ENCODE measurements around the gene SFMBT2.

Gene SFMBT2

GRCh38 chr10:7364474-7364873, 46.4 kb downstream of the SFMBT2 start:
- no peaks in the 10 kb centered on the region; the same call in 1 of the 2 replicates for H3K79me2 ChIP-seq (ENCODE audit: control insufficient read depth, low read length)
- no peaks in the 10 kb centered on the region for H3F3A ChIP-seq (ENCODE audit: control insufficient read depth, insufficient read depth)
- TF ChIP-seq EZH2phosphoT487 (IDR thresholded peaks at IDR 0.05; ENCODE audit: borderline replicate concordance, low read length) (no peak), CTCF (IDR thresholded peaks at IDR 0.05; ENCODE audit: low read depth, low read length, poor library complexity, severe bottlenecking) (no peak)
- H3K36me3 ChIP-seq (ENCODE audit: control insufficient read depth, low read length): peaks cover 82% of the 10 kb centered on the region
- no peak overlapping the region for H3K4me3 ChIP-seq (ENCODE audit: low read length)
- H3K4me1 ChIP-seq (ENCODE audit: control insufficient read depth, low read length): no peaks in the 10 kb centered on the region
- peaks cover 13% of the 10 kb centered on the region for H3K9me3 ChIP-seq (ENCODE audit: control insufficient read depth, insufficient read depth, low read length)
- H3K27ac ChIP-seq (ENCODE audit: low read depth, low read length): no peak overlapping the region
- H3K27me3 ChIP-seq (ENCODE audit: control insufficient read depth, low read length): no peaks in the 10 kb centered on the region
- no peaks in the 10 kb centered on the region for H3K9me2 ChIP-seq (replicated peaks; ENCODE audit: control insufficient read depth, low read length)
- no peaks in the 10 kb centered on the region for H4K20me1 ChIP-seq (ENCODE audit: control insufficient read depth, insufficient read depth, low read depth, low read length)
- no peak overlapping the region for H3K4me2 ChIP-seq (ENCODE audit: low read length)

GRCh38 chr10:7363700-7364099, 47.1 kb downstream of the SFMBT2 start:
- Histone ChIP-seq H3K9me3 (ENCODE audit: control insufficient read depth, insufficient read depth, low read length) (peaks cover 15% of the 10 kb centered on the region), H3K27ac (ENCODE audit: low read depth, low read length) (no peak overlapping the region), H3K79me2 (ENCODE audit: control insufficient read depth, low read length) (peaks cover 1% of the 10 kb centered on the region; the same call in 1 of the 2 replicates), H3K36me3 (ENCODE audit: control insufficient read depth, low read length) (peaks cover 82% of the 10 kb centered on the region), H3K4me1 (ENCODE audit: control insufficient read depth, low read length) (no peaks in the 10 kb centered on the region), H3K27me3 (ENCODE audit: control insufficient read depth, low read length) (no peaks in the 10 kb centered on the region), H3F3A (ENCODE audit: control insufficient read depth, insufficient read depth) (no peaks in the 10 kb centered on the region), H3K4me2 (ENCODE audit: low read length) (no peak overlapping the region), H3K4me3 (ENCODE audit: low read length) (no peak overlapping the region), H4K20me1 (ENCODE audit: control insufficient read depth, insufficient read depth, low read depth, low read length) (no peaks in the 10 kb centered on the region), H3K9me2 (replicated peaks; ENCODE audit: control insufficient read depth, low read length) (no peaks in the 10 kb centered on the region)
- TF ChIP-seq EZH2phosphoT487 (IDR thresholded peaks at IDR 0.05; ENCODE audit: borderline replicate concordance, low read length) (no peak), CTCF (IDR thresholded peaks at IDR 0.05; ENCODE audit: low read depth, low read length, poor library complexity, severe bottlenecking) (no peak)

GRCh38 chr10:7362471-7362870, 48.4 kb downstream of the SFMBT2 start:
- no peaks in the 10 kb centered on the region for H3K9me2 ChIP-seq (replicated peaks; ENCODE audit: control insufficient read depth, low read length)
- H4K20me1 ChIP-seq (ENCODE audit: control insufficient read depth, insufficient read depth, low read depth, low read length): no peaks in the 10 kb centered on the region
- H3K36me3 ChIP-seq (ENCODE audit: control insufficient read depth, low read length): peaks cover 75% of the 10 kb centered on the region
- no peaks in the 10 kb centered on the region for H3K4me1 ChIP-seq (ENCODE audit: control insufficient read depth, low read length)
- H3K9me3 ChIP-seq (ENCODE audit: control insufficient read depth, insufficient read depth, low read length): peaks cover 18% of the 10 kb centered on the region
- TF ChIP-seq CTCF (IDR thresholded peaks at IDR 0.05; ENCODE audit: low read depth, low read length, poor library complexity, severe bottlenecking) (no peak), EZH2phosphoT487 (IDR thresholded peaks at IDR 0.05; ENCODE audit: borderline replicate concordance, low read length) (no peak)
- no peak overlapping the region for H3K4me2 ChIP-seq (ENCODE audit: low read length)
- H3K79me2 ChIP-seq (ENCODE audit: control insufficient read depth, low read length): peaks cover 9% of the 10 kb centered on the region
- H3F3A ChIP-seq (ENCODE audit: control insufficient read depth, insufficient read depth): no peaks in the 10 kb centered on the region
- H3K27ac ChIP-seq (ENCODE audit: low read depth, low read length): no peak overlapping the region
- H3K27me3 ChIP-seq (ENCODE audit: control insufficient read depth, low read length): no peaks in the 10 kb centered on the region
- no peak overlapping the region for H3K4me3 ChIP-seq (ENCODE audit: low read length)
